Subcutaneous adipose tissue (tissue), 4 donors: Measurements from ENCODE around the gene ALKBH5. TPM values are rescaled to one million over a fixed set of nuclear protein-coding genes. Genes with fewer than 3 reads are reported as not detected.

Source experiments
- CTCF ChIP-seq: fragments of 450-650 bp; IDR thresholded peaks from one replicate; pipeline ENCODE4 v1.5.1; 2016; ENCODE audit warnings: low read depth, mild to moderate bottlenecking, control low read depth, antibody characterized with exemption, moderate library complexity
- total RNA-seq, 4 donors: library from RNA; depleted of rRNA; stranded (reverse); fragments of >200 nt; gene quantifications; one replicate each; pipeline ENCODE4 v1.1.0, GENCODE V29; 2016

Gene ALKBH5
- total RNA-seq, 4 donors from 2014 or later, result 57.5 to 69.6 (median 67.5) TPM

- TF ChIP-seq CTCF, result no peak
These were observed 25.5 kb upstream of the ALKBH5 start for GRCh38 chr17:18158022-18158600.

- TF ChIP-seq CTCF, result no peak
These were observed 24.0 kb upstream of the ALKBH5 start for GRCh38 chr17:18159551-18160120.

DNA sequence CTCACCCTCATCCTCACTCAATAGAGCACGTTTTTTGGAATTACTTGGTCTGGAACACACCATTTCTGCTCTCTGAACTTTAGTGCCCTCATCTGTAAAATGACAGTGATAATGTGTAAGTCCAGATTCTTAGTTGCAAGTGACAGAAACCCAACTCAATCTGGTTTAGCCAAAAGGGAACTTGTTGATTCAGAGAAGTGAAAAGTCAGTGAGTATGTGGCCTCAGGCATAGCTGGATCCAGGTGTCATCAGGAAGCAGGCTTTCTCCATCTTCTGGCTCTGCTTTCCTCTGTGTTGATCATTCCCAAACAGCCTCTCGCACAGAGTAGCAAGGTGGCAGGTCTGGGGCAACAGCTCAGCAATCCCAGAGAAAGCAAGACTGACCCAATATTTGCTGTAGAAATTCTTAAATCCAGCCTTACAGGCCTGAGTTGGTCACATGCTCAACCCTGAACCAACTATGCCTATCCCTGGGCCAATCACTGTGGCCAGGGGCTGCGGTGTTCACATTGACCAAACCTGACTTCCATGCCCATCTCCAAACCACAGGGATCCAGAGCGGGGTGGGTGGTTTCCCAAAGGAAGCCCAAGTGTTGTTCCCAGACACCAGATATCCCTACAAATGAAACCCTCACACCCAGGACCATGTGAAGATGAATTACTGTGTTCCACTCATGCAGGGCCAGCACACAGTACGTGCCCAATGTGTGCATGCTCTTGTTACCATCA is 23.3 kb upstream of the ALKBH5 start:
- no peak for TF ChIP-seq CTCF

GRCh38 chr17:18161207-18162145 is 22.2 kb upstream of the ALKBH5 start:
- no peak for TF ChIP-seq CTCF

- TF ChIP-seq CTCF, result no peak
These were observed 20.1 kb upstream of the ALKBH5 start for GRCh38 chr17:18163547-18163946.

DNA sequence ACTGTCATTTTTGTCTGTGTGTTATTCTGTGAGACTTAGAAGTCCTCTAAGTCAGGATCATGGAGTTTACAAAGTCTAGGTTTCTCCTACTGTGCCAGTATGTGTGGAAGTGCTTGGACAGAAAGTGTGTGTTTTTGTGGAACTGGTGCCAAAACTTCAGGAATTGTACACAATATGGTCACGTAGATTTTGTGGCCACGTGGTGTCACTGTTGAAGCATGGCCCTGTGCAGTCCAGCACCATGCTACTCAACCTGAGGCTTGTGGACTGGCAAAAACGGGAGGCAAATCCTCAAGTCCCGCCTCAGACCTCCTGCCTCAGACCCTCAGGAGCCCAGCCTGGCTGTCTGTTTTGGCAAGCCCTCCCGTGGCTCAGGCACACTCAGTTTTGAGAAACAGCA is 16.7 kb upstream of the ALKBH5 start:
- TF ChIP-seq CTCF, result no peak
